Measurements from ENCODE around the gene SH3BP5L.

GRCh38 chr1:248849152-248849551, 23.4 kb upstream of the SH3BP5L start:
- TF ChIP-seq GATA2 (IDR thresholded peaks at IDR 0.05; ENCODE audit: low read depth, low read length) (no peak), GATA3 (IDR thresholded peaks at IDR 0.05; ENCODE audit: low read depth, low read length) (no peak)

Data from SH-SY5Y (cell line).